GM19043 (cell line): ENCODE results near the gene NRROS.
"Not testable (repeated sequence)": the region's sequence is repeated elsewhere in the genome, so short reads cannot be mapped to it uniquely, and the experiment has no call there.

Experiments used
- ATAC-seq: cut with Tn5 transposase; IDR thresholded peaks from one replicate; pipeline ENCODE4 v1.9.1; 2021; ENCODE audit warnings: low read depth; ENCODE audit not compliant: unreplicated experiment

The NRROS gene

DNA sequence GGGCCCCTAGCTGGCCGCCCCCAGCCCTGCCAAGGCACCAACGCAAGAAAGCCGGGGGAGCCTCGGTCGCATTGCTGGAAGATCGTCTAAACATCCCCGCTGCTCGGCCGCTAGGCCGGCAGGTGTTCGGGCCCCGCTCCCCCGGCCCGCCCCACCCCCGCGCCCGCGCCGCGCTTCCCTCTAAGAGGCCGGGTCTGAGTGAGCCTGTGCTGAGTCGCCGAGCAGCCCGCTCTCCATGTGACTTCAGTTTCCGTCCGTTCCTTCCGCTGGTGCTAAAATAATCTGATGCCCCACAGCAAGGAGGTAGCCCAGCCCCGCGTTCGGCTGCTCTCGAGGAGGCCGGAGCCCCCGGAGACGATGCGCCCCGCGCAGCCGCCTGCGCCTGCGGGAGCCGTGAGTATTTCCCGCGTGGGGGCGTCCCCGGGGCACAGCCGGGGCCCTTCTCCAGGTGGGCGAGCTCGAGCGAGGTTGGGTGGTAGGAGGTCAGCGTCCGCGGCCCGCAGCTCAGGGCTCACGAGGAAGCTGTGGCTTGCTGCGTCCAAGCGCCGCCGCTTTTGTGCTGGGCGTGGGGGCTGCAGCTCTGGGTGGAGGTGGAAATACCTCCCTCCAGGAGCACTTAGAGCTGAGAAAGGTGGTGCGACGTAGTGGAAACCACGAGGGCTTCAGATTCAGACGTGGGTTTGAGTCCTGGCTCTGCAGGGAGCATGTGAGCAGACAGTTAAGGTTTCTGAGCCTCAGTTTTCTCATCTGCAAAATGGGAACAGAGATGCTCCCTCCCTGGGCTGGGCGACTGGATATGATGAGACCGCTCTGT is at the start of gene NRROS:
NRROS (plus strand) TSS at position 212 of the 814 bp plus-strand sequence. CDS start 14,846 bp downstream, outside the sequence.
- peak; percentile 35 for ATAC-seq

- no peak for ATAC-seq
Observed at GRCh38 chr3:196590279-196590678, 49.2 kb upstream of the NRROS start.

DNA sequence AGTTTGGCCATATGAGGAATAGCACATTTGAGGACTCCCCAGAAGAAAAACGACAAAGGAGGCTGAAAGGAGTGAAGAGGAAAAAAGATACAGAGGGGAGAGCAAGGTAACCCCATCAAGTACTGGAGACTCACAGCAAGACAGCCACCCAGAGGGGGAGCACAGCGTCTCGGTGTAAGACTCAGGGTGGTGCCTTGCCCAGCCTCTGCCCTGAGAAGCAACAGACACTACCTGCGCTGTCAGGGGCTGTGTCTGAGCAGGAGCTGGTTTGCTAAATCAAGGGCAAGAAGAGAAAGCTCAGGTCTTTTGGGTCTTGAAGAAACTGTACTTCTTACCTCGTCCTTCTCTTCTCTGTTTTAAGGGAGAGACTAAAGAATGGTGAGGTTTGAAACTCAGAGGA is 43.1 kb upstream of the NRROS start:
- no peak for ATAC-seq

GRCh38 chr3:196597971-196598733 is 41.3 kb upstream of the NRROS start:
- ATAC-seq, result not testable (repeated sequence)

DNA sequence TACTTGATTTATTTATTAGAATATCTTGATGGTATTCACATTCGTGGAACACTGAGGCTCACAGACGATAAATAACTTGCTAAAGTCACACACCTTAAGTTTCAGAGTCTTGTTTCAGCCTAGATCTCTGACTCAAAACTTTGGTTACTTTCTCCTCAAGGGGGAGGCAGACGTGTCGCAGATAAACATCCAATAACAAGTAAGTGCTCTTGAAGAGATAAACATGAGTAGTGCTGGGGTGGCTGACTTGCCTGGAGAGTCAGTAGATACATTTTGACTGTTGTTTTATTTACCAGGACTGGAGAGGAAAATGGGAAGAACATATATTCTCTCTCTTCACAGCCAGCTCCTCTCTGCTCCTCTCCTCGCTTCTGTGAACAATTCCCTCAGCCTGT is 39.8 kb upstream of the NRROS start:
- no peak for ATAC-seq

DNA sequence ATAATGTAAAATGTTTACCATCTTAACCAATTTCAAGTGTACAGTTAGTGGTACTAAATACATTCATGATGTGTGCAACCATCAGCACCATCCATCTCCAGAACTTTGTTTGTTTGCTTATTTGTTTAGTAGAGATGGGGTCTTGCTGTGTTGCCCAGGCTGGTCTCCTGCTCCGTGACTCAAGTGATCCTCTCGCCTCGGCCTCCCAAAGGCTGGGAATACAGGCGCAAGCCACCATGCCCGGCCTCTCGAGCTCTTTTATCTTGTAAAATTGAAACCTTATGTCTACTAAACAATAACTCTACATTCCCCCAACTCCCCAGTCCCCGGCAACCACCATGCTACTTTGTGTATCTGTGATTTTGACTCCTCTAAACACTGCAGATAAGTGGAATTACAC is 39.1 kb upstream of the NRROS start:
- ATAC-seq, result no peak

- ATAC-seq, result no peak
Observed at GRCh38 chr3:196602673-196603072, 36.8 kb upstream of the NRROS start.

DNA sequence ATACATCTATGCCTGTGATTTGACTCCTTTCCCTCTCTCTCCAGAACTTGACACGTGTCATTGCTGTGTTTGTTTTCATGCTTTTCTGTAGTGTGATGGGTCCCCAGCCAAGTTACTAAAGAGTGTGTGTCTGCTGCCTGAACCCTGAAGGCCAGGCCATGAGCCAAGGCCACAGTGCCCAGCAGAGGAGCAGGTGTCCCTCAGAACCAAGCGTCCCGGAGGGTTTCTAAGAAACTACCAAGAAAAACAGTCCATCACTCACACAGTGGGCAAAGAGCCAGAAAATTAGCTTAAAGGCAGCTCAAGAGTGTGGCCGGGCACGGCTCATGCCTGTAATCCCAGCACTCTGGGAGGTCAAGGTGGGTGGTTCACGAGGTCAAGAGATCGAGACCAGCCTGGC is 35.8 kb upstream of the NRROS start:
- no peak for ATAC-seq

- ATAC-seq, result no peak
Observed at GRCh38 chr3:196604548-196604947, 34.9 kb upstream of the NRROS start.

GRCh38 chr3:196608693-196609092 is 30.8 kb upstream of the NRROS start:
- ATAC-seq, result no peak

GRCh38 chr3:196609343-196609775 is 30.1 kb upstream of the NRROS start:
- peak; percentile 87 for ATAC-seq

DNA sequence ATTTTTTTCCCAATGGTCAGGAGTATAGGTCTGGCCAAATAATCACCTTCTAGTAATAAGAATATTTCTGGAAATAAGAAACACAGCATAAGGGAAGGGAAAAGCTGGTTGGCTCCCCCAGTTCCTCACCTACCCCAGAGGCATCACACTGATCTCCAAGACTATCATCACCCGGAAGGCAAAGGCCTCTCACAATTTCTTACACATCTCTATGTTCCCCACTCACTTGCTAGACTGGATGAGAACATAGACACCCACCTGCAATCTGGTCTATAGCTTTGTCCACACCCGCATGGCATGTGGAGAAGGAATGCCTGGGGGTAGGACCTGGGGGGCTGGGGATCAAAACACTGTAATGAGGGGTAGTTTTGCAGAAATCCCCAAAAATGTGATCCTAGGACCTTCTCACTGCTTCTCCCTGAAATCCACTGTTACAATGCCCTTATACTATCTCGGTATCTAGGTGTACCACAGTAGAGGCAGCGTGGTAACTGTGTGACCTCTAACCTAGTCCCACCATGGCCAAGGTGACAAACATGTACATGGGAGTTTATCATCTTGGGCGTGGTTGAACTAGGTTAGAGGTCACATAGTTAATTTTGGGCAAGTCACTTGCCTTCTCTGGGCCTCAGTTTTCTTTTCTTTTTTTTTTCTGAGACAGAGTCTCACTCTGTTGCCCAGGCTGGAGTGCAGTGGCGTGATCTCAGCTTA is 29.5 kb upstream of the NRROS start:
- ATAC-seq, result no peak

- ATAC-seq, result no peak
Observed at GRCh38 chr3:196611761-196612483, 27.6 kb upstream of the NRROS start.

DNA sequence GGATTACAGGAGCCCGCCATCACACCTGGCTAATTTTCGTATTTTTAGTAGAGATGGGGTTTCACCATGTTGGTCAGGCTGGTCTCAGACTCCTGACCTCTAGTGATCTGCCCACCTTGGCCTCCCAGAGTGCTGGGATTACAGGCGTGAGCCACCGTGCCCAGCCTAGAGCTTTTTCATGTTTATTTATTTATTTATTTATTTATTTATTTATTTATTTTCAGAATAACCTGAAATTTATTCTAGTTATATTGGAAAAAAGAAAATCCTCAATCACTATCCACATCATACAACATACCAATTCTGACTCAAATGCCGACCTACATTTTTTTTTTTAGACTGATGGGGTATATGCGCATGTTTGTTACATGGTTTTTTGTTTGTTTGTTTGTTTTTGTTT is 24.3 kb upstream of the NRROS start:
- ATAC-seq, result not testable (repeated sequence)

- ATAC-seq, result no peak
Observed at GRCh38 chr3:196617256-196617655, 22.2 kb upstream of the NRROS start.

GRCh38 chr3:196619223-196619622 is 20.3 kb upstream of the NRROS start:
- ATAC-seq, result no peak

- ATAC-seq, result not testable (repeated sequence)
Observed at GRCh38 chr3:196619627-196620026, 19.9 kb upstream of the NRROS start.

DNA sequence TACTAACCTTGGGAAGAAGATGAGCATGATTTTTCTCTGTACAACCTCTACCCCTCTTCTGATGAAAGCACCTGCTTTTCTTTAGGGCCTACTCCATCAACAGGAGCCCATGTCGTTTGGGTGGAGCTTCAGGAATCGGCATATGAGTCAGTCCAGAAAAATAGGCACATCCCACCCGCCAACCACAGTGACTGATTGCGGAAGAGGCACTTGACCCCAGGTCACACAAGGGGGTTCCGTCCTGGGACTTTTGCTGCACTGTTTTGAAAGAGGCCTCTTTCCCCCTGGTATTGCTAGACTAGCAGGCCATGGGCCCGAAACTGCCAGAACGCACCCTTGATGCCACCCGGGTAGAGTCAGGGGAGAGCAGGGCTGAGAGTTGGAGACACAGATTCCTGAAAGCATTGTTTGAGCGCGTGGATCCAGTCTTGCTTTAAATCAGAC is 19.3 kb upstream of the NRROS start:
- ATAC-seq, result no peak

GRCh38 chr3:196620684-196621083 is 18.8 kb upstream of the NRROS start:
- no peak for ATAC-seq

DNA sequence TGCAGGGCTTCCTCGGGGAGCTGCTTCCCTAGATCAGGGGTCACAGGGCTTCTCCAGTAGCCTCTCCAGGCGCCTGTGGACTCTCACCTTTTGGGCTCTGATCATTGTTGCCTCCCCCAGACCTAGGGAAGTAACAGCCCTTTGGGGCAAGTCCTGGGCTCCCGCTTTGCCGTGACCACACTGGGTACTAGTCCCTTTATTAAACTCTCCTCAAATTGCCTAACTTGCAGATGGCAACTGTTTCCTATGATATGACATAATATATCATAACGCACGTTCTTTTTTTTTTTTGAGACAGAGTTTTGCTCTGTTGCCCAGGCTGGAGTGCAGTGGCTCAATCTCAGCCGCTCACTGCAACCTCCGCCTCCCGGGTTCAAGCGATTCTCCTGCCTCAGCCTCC is 17.9 kb upstream of the NRROS start:
- ATAC-seq, result no peak
